Activated CD4-positive, alpha-beta T cell treated with anti-CD3 and anti-CD28 coated beads for 4 hours (primary cell): ENCODE results near the gene HCRT.
"Not testable (repeated sequence)": the region's sequence is repeated elsewhere in the genome, so short reads cannot be mapped to it uniquely, and the experiment has no call there.

Experiments
- DNase-seq, 2 donors: peaks; one replicate each; pipeline ENCODE4 v3.0.0-alpha.2; 2020

HCRT gene

DNA sequence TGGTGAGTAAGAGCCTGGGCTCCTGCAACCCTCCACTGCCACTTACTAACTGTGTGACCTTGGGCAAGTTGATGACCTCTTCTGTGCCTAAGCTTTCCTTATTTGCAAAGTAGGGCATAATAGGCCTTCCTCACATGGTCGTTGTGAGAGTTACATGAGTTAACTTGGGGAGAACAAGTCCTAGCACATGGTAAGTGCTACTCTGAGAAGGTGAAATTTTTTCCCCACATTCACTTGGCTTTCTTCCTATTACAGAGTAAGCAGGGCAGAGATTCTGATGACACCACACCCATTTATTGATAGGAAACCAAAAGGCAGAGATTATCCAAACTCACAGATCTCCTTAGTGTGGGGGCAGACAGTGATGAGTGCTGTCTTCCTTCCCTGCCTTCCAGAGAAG lies 5.9 kb downstream of the HCRT start:
- DNase-seq = no peak

DNA sequence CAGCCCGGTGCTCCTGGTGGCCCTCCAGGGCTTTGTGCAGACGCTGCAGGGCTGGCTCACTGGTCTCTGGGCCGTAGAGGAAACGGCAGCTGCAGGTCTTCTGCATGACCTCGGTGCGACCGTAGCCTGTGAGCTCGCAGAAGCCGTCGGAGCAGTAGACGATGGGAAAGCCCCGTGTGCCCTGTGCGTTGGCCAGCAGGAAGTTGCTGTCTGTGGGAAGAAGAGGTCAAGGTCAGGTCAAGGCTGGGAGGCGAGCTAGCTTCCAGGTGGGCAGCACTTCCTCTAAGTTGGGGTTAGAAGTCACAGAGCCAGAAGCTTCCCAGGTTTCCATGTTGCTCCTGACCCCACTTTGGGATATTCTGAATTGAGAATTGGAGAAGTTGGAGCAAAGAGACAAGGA lies 6.4 kb downstream of the HCRT start:
- peak in 1 of 2 donors; percentile 41 for DNase-seq

DNA sequence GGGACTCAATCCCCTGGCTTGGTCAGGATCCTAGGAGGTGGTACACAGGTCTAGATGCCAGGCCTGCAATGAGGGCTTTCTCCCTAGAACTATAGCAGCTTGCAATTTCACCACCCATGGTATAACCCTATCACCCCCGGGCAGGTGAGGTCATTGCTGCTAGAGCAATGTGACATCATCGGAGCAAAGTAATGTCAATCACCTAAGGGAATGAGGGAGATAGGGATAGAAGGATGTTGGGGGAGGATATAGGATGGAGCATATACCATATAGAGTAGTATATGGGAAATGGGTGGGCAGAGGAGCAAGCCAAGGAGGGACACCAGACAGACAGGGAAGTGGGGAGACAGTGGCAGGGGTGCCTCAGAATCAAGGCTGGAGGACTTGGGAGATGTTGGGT lies 7.6 kb downstream of the HCRT start:
- DNase-seq = no peak

DNA sequence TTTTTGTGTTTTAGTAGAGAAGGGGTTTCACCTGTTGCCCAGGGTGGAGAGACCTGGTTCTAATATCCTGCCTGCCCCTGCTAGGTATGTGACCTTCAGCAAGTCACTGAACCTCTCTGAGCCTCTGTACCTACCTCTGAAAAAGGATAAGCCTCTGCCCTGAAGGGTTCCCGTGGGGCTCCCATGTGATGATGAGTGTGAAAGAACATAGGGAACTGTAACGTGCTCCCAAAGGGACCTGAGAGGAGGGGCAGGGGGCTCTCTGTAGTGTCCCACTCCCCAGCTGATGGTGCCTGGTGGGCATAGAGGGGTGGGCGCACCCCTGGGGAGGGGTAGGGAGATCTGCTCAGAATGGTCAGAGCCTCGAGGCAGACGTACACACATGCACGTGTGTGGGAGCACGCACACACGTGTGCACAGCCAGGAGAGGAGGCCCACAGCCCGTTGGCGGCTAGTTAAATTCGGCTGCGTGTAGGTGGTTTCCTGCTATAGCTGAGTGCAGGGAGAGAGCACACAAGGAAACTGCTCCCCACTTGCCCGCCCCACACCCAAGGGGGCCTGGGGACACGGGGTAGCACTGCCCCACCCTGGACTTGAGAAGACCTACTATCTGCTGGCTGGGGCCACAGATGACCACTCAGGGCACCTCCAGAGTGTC lies 11.0 kb downstream of the HCRT start:
- no peak for DNase-seq

DNA sequence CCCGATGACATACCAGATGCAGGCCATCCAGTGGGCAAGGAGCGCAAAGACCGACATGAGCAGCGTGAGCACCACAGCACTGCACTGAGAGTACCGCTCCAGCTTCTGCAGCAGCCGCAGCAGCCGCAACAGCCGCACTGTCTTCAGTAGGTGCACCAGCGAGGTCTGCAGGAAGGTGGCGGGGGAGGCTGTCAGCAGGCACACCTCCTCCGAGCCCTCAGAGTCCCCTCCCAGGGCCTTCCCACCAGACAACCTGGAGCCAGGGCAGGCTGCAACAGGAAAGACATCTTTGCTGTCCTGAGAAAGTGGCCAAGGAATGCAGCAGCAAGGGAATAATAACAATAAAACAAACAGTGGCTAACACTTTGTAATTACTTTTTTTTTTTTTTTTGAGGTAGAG lies 13.4 kb downstream of the HCRT start:
- DNase-seq = no peak

DNA sequence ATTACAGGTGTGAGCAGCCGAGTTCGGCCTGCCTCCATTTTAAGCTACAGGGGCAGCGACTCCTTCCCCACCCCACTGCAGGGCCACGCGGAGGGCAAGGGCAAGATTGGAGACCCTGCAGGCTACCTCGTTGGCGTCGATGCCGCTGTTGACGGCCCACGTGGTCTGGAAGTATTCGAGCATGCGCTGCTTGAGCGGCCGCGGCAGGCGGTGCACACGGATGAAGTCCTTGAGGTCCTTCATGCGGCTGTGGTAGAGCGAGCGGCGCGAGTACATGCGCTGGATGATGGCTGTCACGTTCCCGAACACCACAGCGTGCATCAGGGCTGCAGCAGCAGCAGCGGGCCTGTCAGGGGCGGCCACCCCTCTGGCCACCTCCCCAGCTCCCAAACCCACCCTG lies 15.9 kb downstream of the HCRT start:
- DNase-seq = no peak

DNA sequence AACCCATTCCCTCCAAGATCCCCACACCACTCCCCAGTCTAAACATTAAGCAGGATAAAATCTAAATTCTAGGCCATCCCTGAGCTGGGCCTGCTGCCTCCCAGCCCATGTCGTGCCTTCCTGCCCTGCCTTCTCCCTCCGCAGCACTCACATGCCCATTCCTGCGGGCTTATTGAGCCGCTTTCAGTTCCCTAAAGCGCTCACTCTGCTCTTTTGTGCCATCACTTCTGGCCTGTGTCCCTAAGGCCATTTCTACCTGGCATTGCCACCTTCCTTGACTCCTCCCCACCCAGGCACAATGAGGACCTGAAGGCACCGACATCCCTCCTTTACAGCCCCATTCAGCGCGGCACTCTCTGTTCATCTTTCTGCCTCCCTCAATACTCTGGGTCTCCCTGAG lies 17.4 kb downstream of the HCRT start:
- DNase-seq = no peak

DNA sequence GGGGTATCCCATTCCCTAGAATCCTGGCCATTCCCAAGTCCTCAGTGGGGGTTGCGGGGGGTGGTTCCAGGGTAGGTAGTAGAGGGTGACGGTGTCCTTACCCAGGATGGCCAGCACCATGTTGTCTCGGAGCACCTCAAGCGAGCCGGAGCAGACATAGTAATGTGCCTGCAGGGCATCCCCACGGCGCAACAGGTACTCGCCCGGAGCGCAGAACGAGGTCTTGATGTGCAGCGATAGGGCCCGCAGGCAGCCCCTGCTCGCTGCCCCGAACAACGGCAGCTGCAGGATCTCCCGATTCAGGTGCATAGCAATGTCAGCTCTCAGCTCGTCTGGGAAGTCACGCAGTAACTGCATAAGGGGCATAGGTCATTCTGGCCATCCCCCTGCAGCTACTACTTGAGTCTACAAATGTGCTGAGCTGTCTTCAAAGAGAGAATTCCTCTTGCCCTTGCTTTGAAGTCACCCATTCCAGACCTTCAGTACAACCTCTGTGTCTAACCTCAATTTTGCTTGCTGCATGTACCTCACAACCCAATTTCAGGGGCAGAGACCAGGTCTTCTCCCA lies 19.0 kb downstream of the HCRT start:
- DNase-seq = no peak

DNA sequence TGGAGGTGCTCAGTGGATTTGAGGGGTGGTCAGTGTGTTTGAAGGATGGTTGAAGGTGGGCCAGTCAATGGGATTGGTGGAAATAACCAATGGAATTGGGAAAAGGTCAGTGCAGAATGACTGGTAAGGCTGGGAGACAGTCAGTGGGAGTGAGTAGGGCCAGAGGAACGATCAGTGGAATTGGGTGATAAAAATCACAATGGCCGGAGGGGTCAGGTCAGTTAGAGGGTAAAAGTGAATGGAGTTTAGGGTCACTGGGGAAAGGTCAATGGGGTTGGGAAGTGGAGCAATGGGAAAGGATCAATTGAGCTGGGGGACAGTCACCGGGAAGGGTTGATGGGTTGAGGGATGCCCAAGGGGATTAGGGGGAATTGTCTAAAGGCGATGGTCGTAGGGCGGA lies 19.5 kb downstream of the HCRT start:
- DNase-seq = no peak

DNA sequence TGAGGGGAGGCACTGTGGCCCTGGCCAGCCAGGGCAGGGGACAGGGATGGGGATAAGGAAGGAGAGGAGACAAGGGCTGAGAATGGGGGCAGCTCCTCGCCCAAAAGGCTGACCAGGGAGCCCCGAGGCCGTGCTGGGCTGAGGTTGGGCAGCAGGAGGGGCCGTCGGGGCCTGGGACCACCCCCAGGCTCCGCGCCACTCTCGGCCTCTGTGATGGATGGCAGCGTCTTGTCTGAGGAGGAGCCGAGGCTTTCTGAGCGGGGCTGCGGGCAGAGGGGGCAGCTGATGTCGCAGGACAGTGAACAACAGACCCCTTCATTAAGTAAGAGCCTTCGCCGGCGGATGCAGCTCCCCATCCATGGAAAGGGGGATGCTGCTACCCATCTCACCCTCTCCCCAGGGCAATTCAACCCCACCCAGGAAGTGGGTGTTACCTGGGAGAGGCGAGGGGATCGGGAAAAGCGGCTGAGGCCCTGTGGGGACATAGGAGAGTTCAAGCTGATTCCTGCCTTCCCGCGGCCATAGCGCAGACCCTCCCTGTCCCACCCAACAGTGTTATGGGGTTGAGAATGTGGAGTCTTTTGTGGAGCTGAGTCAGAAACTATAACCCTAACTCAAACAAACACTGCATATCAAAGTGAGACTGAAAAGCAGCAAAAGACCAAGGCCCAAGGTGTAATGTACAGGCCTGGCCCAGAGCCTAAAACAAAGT lies 21.4 kb downstream of the HCRT start:
- DNase-seq = no peak

DNA sequence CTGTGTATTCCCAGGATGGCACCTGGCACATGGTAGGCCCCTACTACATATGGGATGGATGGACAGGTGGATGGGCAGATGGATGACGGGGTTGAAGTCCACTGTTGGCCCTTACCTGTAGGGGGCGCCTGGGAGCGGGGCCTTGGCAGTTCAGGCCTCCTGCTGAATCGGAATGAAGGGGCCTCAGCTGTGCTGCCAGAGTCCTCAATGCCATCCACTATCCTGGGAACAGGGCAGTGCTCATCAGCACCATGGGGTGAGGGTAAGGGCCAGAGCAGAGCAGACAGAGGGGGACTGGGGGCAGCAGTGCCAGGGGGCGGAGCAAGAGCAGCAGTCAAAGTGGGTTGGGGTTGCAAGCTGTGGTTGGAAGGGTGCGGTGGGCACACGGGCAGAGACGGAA lies 22.1 kb downstream of the HCRT start:
- DNase-seq = peak; percentile 23 to 31

DNA sequence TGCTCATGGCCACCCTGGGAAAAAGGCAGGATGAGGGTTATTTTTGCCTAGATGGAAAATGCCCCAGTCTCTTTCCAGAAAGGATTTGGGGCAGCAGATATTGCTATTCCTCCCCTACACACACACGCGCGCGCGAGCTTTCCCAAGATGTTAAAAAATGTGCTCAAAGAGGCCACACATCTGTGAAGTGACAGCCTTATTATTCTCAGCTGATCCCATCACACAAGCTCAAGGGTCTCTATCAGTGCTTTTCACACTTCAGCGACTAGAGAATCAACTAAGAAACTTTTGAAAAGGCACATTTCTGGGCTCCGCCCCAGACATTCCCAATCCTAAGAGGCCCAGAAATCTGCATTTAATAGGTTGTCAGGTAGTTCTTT lies 24.7 kb downstream of the HCRT start:
- no peak for DNase-seq

DNA sequence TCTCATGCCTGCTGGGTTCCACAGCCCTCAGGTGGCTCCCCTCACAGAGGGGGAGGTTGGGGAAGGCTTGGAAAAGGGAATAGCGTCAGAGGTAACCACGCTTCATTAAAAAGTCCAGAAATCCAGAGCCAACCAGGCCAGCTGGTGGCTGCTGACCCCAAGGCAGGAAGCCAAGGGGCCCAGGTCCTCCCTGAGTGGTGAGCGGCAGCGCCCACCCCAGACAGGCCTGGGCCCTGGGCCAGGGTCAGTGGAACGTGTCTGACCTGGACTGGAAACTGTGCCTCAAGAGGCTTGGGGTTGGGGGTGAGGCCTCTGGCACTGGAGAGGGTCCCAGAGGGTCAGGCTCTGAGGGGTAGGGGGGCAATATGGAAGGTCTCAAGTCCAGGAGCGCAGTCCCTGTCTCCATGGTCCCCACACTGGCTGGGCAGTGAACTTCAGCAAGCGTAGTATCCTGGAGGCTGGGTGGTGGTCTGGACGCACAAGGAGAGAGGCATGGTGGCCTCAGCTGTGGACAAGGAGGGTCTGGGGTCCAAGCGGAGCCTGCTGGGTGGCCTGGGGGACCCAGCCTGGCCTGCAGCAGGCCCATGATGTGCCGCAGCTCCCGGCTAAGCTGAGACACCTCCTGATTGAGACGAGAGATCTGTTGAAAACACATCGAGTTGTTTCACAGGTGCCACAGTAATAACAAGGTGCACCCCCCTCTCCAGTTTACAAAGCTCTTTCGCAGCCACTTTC lies 25.3 kb downstream of the HCRT start:
- DNase-seq = no peak

DNA sequence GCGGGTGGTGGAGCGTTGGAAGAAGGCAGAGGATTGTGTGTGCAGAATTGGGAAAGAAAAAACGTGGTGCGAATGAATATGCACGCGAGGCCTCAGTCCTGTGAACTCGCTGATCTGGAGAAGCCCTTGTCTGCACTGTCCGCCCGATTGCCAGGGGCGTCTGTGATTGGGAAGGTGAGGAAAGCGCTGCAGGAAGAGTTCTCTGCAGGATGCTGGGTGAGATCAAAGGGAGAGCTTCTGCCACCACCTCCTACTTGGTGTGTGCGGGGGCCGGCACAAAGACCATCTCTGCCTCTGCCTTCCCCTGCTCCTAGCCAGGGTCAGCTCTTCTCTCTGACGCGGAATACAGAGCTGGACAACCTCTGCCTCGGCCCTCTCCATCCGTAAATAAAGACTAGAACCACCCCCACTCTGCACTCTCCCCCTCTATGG lies 29.6 kb downstream of the HCRT start:
- no peak for DNase-seq

DNA sequence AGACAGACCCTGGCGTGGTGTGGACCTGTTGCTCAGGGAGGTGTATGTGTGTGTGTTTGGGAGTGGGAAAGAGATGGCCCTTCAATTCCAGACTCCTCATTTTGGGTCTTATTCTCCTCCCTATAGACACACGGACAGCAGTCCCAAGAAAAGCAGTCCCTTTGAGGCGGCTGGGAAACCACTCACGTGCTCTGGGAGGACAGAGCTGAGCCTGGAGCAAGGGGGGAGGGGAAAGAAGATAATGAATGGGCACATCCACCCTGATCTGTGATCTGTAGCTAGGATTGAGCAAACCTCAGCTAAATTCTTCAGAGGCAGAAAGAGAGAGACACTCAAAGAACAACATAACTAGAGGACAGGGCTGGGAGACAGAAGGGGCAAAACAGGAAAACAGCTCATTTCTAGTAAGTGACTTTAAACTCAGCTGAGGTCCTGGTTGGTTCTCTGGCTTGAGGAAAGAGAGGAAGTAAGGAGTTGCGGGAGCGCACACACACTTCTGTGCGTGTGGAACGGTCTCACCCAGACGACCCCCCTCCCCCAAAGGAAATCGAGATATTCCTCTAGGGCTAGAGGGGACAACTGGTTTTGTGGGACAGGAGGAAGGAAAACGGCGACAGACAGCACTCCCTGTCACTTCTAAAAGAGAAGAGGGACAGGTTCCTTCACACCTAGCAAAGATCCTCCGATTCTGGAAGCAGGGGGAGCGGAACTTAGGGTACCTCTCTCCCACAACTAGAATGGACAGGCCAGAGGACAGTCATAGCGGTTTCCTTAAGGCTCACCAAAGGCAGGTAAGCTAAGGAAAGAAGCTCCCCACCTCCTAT lies 31.1 kb downstream of the HCRT start:
- DNase-seq = no peak

DNA sequence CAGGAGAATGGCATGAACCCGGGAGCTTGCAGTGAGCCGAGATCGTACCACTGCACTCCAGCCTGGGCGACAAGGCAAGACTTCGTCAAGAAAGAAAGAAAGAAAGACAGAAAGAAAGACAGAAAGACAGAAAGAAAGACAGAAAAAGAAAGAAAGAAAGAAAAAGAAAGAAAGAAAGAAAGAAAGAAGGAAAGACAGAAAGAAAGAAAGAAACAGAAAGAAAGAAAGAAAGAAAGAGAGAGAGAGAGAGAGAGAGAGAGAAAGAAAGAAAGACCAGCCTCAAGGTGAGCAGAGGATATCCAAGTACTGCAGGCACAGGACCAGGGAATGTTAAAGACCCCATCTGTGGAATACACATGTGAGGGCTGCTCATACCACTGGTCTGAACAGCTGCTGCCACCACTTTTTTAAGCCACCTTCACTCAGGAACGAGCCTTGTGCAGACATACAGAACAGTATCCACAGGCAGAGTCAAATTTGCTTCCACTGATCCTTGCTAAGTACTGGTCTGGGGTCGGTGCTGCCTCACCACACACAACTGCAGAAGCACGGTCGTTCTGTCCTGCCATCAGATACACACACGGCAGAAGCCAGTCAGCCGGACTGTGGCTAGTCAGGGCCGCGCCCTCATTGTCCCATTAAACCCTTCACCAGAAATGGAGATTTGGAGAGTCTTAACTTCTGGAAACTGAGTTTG lies 38.2 kb downstream of the HCRT start:
- DNase-seq = no peak

DNA sequence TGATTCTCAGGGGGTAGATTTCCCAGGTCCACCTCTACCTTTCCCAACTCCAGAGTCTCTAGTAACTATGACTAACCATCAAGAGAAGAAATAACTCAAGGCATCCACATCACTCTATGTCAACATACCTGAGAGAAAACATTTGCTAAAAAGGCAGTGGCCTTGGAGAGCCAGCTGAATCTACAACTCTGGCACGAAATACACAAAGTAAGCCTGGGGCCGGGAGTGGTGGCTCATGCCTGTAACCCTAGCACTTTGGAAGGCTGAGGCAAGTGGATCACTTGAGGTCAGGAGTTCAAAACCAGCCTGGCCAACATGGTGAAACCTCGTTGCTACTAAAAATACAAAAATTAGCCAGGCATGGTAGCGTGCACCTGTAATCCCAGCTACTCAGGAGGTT lies 42.1 kb downstream of the HCRT start:
- DNase-seq = not testable (repeated sequence)

DNA sequence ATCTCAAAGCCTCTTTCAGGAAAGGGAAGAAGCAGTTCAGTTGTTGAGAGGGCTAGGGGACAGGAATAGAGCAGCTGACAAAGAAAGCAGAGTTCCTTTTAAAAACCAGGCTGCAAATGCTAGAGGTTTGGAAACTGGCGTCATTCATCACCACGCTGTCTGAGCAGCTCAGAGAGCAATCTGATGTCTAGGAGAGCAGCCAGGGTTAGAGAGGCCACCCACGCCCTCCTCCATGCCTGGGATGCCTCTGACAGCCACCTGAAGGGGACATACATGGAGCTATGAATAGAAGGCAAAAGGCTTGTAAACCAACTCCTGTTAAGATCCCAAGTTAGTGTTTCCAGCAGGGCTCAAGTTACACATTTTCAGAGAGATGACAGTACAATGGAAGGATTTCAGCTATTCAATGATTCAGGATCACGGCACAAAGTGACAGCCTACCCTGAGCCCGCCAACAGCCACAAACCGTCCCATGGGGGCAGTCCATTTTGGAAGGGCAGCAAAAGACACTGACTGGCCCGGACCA lies 42.8 kb downstream of the HCRT start:
- no peak for DNase-seq

DNA sequence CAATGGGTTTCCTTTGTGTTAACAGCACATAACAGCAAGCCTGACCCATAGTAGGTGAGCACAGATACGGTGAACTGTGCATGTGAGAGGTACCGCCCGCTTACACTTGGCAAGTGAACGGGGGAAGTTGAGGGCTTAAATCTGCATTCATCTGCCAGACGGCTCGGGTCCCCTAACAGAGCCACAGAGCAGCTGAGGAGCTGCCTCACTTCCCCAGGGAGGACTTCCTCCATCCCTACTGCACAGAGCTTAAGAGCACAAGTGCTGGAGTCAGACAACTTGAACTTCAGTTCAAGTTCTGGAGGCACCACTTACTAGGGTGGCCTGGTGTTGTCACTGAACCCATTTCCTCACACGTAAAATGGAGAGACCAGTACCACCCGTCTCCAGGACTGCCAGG lies 43.9 kb downstream of the HCRT start:
- no peak for DNase-seq

DNA sequence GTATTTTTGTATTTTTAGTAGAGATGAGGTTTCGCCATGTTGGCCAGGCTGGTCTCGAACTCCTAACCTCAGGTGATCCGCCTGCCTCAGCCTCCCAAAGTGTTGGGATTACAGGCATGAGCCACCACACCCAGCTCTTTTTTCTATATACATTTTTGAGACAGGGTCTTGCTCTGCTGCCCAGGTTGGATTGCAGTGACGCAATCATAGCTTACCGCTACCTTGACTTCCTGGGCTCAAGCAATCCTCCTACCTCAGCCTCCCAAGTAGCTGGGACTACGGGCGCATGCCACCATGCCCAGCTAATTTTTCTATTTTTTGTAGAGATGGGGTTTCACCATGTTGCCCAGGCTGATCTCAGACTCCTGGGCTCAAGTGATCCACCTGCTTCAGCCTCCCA lies 44.6 kb downstream of the HCRT start:
- DNase-seq = not testable (repeated sequence)

DNA sequence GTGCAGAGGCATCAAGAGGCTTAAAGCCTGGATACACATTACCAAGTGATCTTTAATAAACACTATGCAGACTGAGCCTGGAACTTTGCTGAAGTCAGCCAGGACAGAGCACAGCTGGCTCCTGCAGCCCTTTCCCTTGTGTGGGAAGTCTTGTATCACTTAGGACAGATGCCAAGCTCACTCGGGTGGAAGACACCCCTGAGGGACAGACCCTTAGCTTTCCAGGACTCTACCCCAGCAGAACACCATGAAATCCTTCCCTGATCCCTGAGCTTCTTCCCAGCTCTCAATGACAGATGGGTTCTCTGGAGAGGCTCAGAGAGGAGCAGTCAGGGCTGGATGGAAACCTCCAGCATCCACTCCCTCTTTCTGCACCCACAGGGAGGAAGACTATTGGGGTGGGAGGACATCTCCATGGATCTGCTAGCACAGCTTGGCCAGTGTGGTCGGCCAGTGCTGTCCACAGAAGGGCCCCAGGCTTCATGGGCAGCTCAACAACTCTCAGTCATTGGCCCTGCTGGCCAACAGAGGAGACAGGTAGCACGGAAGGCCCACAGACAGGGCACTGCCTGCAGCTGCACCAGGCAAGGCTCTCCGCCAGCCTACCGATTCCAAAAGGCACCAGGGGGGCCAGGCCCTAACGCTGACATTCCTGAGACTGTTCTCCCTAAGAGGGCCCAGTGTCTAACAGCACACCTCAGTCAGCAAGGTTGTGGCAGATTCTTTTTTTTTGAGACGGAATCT lies 46.3 kb downstream of the HCRT start:
- no peak for DNase-seq
